K562 (cell line): ENCODE data around the gene GSDME. TPM values are rescaled to one million over a fixed set of nuclear protein-coding genes. Genes with fewer than 3 reads are reported as not detected.

ENCODE experiments used
- BHLHE40 ChIP-seq: IDR thresholded peaks from 2 replicates; pipeline ENCODE4 v1.6.1; 2011; ENCODE audit warnings: low read length, improper control_type of control experiment
- ELK3 ChIP-seq: fragments of 450-650 bp; formaldehyde crosslinking; IDR thresholded peaks from 2 replicates; pipeline ENCODE4 v1.4.0; 2020; ENCODE audit warnings: mild to moderate bottlenecking
- ERF ChIP-seq: fragments of 450-650 bp; formaldehyde crosslinking; IDR thresholded peaks from 2 replicates; pipeline ENCODE4 v1.4.0; 2020; ENCODE audit warnings: mild to moderate bottlenecking, mixed read lengths
- FOXP1 ChIP-seq: sonication (generic); formaldehyde crosslinking; IDR thresholded peaks from 2 replicates; pipeline ENCODE4 v1.8.0; 2022; ENCODE audit warnings: mild to moderate bottlenecking, missing genetic modification reagents
- HDAC2 ChIP-seq: fragments of 450-650 bp; IDR thresholded peaks from 2 replicates; pipeline ENCODE4 v1.6.1; 2016; ENCODE audit warnings: mild to moderate bottlenecking
- HNRNPLL ChIP-seq: fragments of 200-400 bp; formaldehyde crosslinking; IDR thresholded peaks from 2 replicates; pipeline ENCODE4 v1.6.1; 2017; ENCODE audit warnings: low read length, low read depth, mild to moderate bottlenecking; ENCODE audit not compliant: poor library complexity, severe bottlenecking
- LARP7 ChIP-seq: fragments of 450-650 bp; IDR thresholded peaks from 2 replicates; pipeline ENCODE4 v1.6.1; 2016
- NFIX ChIP-seq: fragments of 250-450 bp; sonication (Bioruptor Pico); IDR thresholded peaks from 2 replicates; pipeline ENCODE4 v1.4.0; 2020; ENCODE audit warnings: low read depth, mild to moderate bottlenecking, moderate library complexity
- RCOR1 ChIP-seq, 2 experiments: IDR thresholded peaks; 2 replicates each; pipeline ENCODE4 v1.6.1; 2012; ENCODE audit warnings: low read depth in 2 of 2, low read length in 2 of 2, borderline replicate concordance in 1 of 2, improper control_type of control experiment in 1 of 2
- RHOXF2B ChIP-seq: fragments of 250-450 bp; sonication (Bioruptor Pico); conservative IDR thresholded peaks from 2 replicates; pipeline ENCODE4 v1.5.1; 2021
- U2AF2 ChIP-seq: fragments of 200-400 bp; formaldehyde crosslinking; optimal IDR thresholded peaks from 2 replicates; pipeline ENCODE3; 2017; ENCODE audit warnings: low read depth, mild to moderate bottlenecking, low read length
- ZBTB40 ChIP-seq, 2 experiments: fragments of 450-650 bp in 1 of 2; sonication (generic) in 1 of 2; formaldehyde crosslinking in 1 of 2; IDR thresholded peaks; 2 replicates each; pipeline versions ENCODE4 v1.7.1 to v1.9.0; 2016 to 2022; ENCODE audit warnings: inconsistent platforms in 1 of 2, mild to moderate bottlenecking in 1 of 2, missing genetic modification reagents in 1 of 2
- ZNF644 ChIP-seq: fragments of 200-800 bp; sonication (Bioruptor generic); IDR thresholded peaks from 2 replicates; pipeline ENCODE4 v1.6.1; 2016; ENCODE audit warnings: low read depth, missing genetic modification characterization, missing compliant biosample characterization
- ZNF740 ChIP-seq, 3 experiments: fragments of 200-800 bp in 1 of 3; sonication (Bioruptor generic) in 1 of 3; sonication (generic) in 1 of 3; formaldehyde crosslinking in 1 of 3; IDR thresholded peaks; 2 replicates each; pipeline versions ENCODE4 v1.6.1 to v1.8.0; 2016 to 2022; ENCODE audit warnings: mild to moderate bottlenecking in 2 of 3, missing compliant biosample characterization in 2 of 3, missing genetic modification characterization in 2 of 3, missing genetic modification reagents in 1 of 3
- ZNF766 ChIP-seq: fragments of 200-800 bp; sonication (Bioruptor generic); conservative IDR thresholded peaks from 2 replicates; pipeline ENCODE4 v1.6.1; 2016; ENCODE audit warnings: missing genetic modification characterization, missing compliant biosample characterization
- polyA plus RNA-seq, 8 experiments: library from polyadenylated mRNA; depleted of rRNA in 4 of 8; stranded (reverse) in 5 of 8; unstranded in 3 of 8; fragments of >200 nt; fragmentation: Nextera tagmentation in 2 of 8; fragmentation: Illumina TruSeq in 1 of 8; extraction: Ambion mirVana in 2 of 8; extraction: Trizol in 1 of 8; gene quantifications; 2 replicates each; pipeline versions ENCODE4 v1.2.1 to v1.2.3, GENCODE V29; 2011 to 2014; ENCODE audit warnings: inconsistent platforms in 1 of 8, missing spikeins in 1 of 8
- total RNA-seq, 7 experiments: library from RNA; depleted of rRNA in 6 of 7; stranded (reverse); fragments of >200 nt in 6 of 7; fragmentation: Illumina TruSeq in 2 of 7; extraction: Trizol in 2 of 7; gene quantifications; 2 replicates each; pipeline versions ENCODE4 v1.2.1 to v1.2.3, GENCODE V29; 2011 to 2021; ENCODE audit warnings: low replicate concordance in 1 of 7

The GSDME gene
- total and polyA plus RNA-seq, 9 of the 15 experiments (the other 6 are each of a cell fraction or from before 2014, with no cell fraction given) = 0.37 to 1.9 (median 0.62) TPM

GRCh38 chr7:24725554-24726241, 31.6 kb downstream of the GSDME start (continued):
- TF ChIP-seq ZBTB40 (IDR thresholded peaks at IDR 0.05) (no peak), ZBTB40 (CRISPR knock-in tag; IDR thresholded peaks at IDR 0.05) (no peak), LARP7 (no peak), HDAC2 (0 out of 2 replicates have a peak, but pooled peaks have one; percentile 33), HNRNPLL (no peak), ERF (CRISPR knock-in tag) (no peak), ZNF644 (tag) (no peak), ZNF766 (CRISPR knock-in tag) (no peak), ELK3 (CRISPR knock-in tag) (no peak), NFIX (CRISPR knock-in tag) (no peak), FOXP1 (no peak), RCOR1 (IDR thresholded peaks at IDR 0.05; ENCODE audit: borderline replicate concordance in 1 of 2, low read depth in 2 of 2, low read length in 2 of 2) (peak in 1 of 2 experiments; percentile 49; a peak in 1 of 4 replicates), BHLHE40 (no peak), ZNF740 (CRISPR knock-in tag; IDR thresholded peaks at IDR 0.05) (no peak), ZNF740 (tag; IDR thresholded peaks at IDR 0.05) (no peak), U2AF2 (no peak), RHOXF2B (no peak)
